GM10266 (cell line): Measurements from ENCODE around the gene ADGRG1.

ENCODE experiments used
- DNase-seq: peaks from one replicate; pipeline ENCODE4 v3.0.0; 2012; ENCODE audit errors: extremely low spot score
- TF ChIP-seq, protein P1 (sequence below): IDR thresholded peaks from 2 replicates; pipeline ENCODE4 v1.5.1; 2012; ENCODE audit warnings: mild to moderate bottlenecking, low read depth; ENCODE audit not compliant: control insufficient read depth, insufficient read depth; ENCODE audit errors: missing control alignments

ADGRG1 gene

DNA sequence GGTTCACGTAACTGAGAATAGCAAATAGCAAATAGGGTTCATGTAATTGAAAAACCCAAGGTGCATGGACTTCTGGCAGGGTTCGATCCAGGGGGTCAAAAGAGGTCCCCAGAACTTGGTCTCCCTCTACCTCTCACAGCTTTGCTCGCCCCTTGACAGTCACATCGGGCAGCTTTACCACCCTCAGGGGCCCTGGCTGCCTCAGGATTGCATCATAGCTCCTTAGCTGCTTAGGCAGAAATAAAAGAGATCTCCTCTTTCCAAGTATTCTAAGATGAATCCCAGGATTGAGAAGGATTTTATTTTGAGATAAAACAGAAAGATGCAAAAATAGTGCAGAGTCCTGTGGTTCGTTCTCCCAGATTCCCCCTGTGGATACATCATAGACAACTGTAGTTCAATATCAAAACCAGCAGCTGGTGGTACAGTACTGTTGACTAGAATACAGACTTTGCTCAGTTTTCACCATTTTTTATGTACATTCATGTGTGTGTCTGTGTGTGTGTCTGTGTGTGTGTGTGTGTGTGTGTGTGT lies 52.5 kb downstream of the ADGRG1 start:
- TF ChIP-seq, protein P1, sequence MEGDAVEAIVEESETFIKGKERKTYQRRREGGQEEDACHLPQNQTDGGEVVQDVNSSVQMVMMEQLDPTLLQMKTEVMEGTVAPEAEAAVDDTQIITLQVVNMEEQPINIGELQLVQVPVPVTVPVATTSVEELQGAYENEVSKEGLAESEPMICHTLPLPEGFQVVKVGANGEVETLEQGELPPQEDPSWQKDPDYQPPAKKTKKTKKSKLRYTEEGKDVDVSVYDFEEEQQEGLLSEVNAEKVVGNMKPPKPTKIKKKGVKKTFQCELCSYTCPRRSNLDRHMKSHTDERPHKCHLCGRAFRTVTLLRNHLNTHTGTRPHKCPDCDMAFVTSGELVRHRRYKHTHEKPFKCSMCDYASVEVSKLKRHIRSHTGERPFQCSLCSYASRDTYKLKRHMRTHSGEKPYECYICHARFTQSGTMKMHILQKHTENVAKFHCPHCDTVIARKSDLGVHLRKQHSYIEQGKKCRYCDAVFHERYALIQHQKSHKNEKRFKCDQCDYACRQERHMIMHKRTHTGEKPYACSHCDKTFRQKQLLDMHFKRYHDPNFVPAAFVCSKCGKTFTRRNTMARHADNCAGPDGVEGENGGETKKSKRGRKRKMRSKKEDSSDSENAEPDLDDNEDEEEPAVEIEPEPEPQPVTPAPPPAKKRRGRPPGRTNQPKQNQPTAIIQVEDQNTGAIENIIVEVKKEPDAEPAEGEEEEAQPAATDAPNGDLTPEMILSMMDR, result no peak
- DNase-seq, result no peak

DNA sequence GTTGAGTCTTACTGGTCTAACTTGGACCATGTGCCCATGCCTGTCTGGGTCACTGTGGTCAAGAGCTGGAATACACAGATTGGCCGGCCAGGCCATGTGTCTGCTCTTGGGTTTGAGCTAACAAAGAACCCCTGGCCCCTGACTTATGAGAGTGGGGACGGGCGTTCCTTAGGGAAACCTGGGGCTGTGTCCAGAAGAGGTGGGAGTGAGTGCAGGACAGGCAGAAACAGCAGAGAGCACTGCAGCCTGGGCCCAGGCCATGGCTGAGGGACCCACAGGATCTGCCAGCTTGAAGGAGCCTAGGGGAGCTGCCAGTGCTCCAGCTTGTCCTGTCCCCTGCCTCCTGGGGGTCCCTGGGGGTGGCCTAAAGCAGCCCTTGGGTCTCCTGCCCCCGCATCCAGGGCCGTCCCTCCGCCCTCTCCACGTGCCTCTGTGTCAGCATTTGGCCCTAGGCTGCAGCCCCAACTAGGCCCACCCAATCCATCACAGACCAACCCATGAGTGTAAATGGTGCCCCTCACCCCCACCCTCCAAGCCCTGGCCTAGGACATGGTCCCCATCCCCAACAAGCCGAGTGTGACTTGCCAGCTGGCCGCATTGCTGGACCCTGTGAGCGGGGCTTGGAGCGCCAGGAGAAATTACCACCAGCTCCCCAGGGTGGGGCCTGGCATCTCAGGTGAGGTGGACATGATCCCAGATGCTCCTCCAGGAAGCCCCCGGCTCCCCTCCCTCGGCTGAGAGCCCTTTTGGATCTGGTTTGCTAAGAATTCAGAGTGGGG lies 53.7 kb downstream of the ADGRG1 start:
- TF ChIP-seq, protein P1, result no peak
- no peak for DNase-seq

DNA sequence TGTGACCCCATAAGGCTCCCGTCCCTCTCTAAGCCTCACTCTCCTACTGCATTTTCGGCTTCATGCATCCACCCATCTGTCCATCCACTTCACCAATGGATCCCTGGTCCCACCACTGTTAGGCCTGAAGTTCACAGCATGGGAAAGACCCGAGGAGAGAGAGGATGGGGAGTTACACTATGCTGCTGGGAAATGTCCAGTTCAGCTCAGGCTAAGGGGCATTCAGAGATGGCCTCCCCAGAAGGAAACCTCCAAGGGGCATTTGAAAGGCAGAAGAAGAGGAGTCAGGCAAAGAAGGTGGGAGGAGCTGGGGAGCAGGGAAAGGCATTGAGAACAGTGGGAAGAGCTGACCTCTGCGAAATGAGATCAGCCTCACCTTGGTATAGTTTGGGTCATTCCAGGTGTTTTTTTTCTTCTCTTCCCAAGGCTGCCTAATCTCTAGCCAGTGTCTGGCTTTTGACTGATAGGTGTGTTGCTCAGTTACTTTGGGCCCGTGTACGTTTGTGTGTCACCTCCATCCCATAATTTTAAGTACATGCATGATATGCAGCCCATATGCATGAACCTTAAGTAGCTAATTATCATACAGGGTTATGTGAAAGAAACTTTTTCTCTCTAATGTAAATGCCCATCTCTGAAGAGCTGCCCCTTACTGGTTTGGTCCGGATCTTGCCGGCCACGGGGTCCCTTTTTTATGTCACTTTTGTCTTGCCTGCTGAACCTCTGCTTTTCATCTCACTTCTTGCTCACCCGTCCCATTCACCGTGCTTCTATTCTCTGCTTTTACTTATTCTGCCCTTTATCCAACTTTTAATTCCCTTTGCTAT lies 54.6 kb downstream of the ADGRG1 start:
- no peak for DNase-seq
- TF ChIP-seq, protein P1, result no peak

DNA sequence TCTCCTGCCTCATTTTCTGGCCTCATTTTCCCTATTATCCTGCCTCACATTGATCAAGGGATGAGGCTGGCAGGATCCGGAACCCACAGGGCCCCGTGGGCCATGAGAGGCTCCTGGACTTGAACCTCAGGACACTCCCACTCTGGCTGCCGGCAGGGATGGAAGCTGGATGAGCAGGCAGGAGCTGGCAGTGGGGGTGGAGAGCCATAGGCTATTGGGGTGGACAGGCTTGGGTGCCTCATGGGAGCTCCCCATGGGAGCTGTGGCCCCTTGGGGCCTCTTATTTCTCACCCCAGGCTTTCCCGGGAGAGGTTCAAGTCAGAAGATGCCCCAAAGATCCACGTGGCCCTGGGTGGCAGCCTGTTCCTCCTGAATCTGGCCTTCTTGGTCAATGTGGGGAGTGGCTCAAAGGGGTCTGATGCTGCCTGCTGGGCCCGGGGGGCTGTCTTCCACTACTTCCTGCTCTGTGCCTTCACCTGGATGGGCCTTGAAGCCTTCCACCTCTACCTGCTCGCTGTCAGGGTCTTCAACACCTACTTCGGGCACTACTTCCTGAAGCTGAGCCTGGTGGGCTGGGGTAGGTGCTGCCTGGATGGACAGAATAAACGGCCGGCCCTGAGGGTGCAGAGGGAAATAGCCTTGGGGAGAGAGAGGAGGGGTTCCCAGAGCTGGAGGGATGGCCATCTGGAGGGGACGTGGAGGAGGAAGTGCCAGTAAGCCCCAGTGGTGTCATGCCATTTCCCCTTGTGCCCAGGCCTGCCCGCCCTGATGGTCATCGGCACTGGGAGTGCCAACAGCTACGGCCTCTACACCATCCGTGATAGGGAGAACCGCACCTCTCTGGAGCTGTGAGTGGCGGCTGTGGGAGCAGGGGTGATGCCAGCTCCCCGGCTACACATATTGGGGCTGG lies 55.5 kb downstream of the ADGRG1 start:
- no peak for DNase-seq

DNA sequence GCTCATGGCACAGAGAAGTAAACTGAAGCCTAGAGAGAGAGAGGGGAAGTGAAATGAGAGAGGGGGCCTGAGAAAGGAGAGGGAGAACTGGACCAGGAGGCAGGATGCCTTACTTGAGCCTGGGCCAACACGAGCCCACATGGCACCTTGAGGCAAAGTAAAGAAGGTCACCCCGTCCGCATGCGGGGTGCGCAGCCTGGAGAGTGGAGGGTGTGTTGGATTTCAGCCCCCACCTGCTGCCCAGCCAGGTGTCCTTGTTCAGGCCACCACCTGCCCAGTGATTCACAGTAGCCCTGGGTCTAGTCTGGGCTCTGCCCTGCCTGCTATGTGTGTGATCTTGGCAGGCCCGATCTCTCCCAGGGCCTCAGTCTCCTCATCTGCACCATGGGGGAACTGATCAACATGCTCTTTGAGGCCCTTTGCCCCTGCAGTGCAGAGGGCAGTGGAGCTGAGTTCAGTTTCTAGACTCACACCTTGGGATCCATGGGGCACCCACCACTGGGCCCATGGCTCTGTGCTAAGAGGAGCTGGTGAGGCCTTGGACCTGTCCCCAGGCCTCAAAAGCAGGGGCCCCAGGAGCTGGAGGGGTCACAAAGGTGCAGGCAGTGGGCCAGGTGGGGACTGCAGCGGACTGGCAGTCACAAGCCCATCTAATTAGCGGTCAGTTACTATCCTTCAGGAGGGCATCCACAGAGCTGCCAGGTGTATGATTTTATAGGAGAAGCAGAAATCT lies 56.4 kb downstream of the ADGRG1 start:
- DNase-seq, result no peak
- TF ChIP-seq, protein P1, result no peak

More for the DNA sequence above, 55.5 kb downstream of the ADGRG1 start:
- TF ChIP-seq, protein P1, result no peak

DNA sequence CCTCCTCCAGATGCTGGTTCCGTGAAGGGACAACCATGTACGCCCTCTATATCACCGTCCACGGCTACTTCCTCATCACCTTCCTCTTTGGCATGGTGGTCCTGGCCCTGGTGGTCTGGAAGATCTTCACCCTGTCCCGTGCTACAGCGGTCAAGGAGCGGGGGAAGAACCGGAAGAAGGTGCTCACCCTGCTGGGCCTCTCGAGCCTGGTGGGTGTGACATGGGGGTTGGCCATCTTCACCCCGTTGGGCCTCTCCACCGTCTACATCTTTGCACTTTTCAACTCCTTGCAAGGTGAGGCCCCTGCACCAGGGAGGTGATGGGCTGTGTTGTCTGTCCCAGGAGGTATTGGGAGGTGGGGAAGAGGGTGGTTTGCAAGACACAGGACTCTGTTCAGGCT lies 57.2 kb downstream of the ADGRG1 start:
- TF ChIP-seq, protein P1, result no peak
- DNase-seq, result no peak
